Measurements from ENCODE around the gene ATAD5. TPM values are rescaled to one million over a fixed set of nuclear protein-coding genes. Genes with fewer than 3 reads are reported as not detected.
"Not testable (repeated sequence)": the region's sequence is repeated elsewhere in the genome, so short reads cannot be mapped to it uniquely, and the experiment has no call there.

Gene ATAD5
- total RNA-seq, 6 experiments from 2014 or later = 0.29 to 2.7 (median 0.67) TPM

GRCh38 chr17:30908717-30909420 lies 77.1 kb downstream of the ATAD5 start:
- Histone ChIP-seq H3K9me3 (no peaks in the 10 kb centered on the region), H3K27ac (no peak overlapping the region), H3K36me3 (no peaks in the 10 kb centered on the region), H3K4me1 (peaks cover 0 to 16% (median 6%) of the 10 kb centered on the region in 4 donors), H3K27me3 (no peaks in the 10 kb centered on the region), H3K4me3 (no peak overlapping the region)
- WGBS (ENCODE audit: insufficient coverage, low coverage, low lambda C conversion rate, missing lambda C conversion rate) = 64% methylated on average over 3 of the region's 3 CpGs
- TF ChIP-seq CTCF (IDR thresholded peaks at IDR 0.05) = no peak
- TF ChIP-seq POLR2A (IDR thresholded peaks at IDR 0.05) = no peak
- intact Hi-C loops (cut with DNase I) = no loop called here
- ATAC-seq (no peak), DNase-seq (no peak)

- H3K36me3 ChIP-seq; ATAC-seq; H3K27ac ChIP-seq; H3K4me3 ChIP-seq; H3K9me3 ChIP-seq; H3K27me3 ChIP-seq; DNase-seq; intact Hi-C loops (cut with DNase I): not testable (repeated sequence)
- WGBS (ENCODE audit: insufficient coverage, low coverage, low lambda C conversion rate, missing lambda C conversion rate) = 77% methylated on average over 3 of the region's 7 CpGs
- H3K4me1 ChIP-seq = peaks cover 0 to 13% (median 4%) of the 10 kb centered on the region in 4 donors
Observed at GRCh38 chr17:30910151-30910550, 78.4 kb downstream of the ATAD5 start.

- DNase-seq (no peak), ATAC-seq (no peak)
- Histone ChIP-seq H3K27me3 (no peaks in the 10 kb centered on the region), H3K27ac (no peak overlapping the region), H3K36me3 (no peaks in the 10 kb centered on the region), H3K9me3 (no peaks in the 10 kb centered on the region), H3K4me1 (no peaks in the 10 kb centered on the region), H3K4me3 (no peak overlapping the region)
- intact Hi-C loops (cut with DNase I) = no loop called here
- no peak for TF ChIP-seq CTCF (IDR thresholded peaks at IDR 0.05)
- TF ChIP-seq POLR2A (IDR thresholded peaks at IDR 0.05) = no peak
Observed at GRCh38 chr17:30913955-30914354, 82.2 kb downstream of the ATAD5 start.

- Histone ChIP-seq H3K27ac (no peak overlapping the region), H3K27me3 (no peaks in the 10 kb centered on the region), H3K4me1 (no peaks in the 10 kb centered on the region), H3K9me3 (no peaks in the 10 kb centered on the region), H3K4me3 (no peak overlapping the region), H3K36me3 (no peaks in the 10 kb centered on the region)
- DNase-seq (no peak), ATAC-seq (peak in 2 of 4 donors; percentile 22 to 32)
- WGBS (ENCODE audit: insufficient coverage, low coverage, low lambda C conversion rate, missing lambda C conversion rate) = 58% methylated on average over 5 of the region's 5 CpGs
- no peak for TF ChIP-seq POLR2A (IDR thresholded peaks at IDR 0.05)
- intact Hi-C loops (cut with DNase I) = no loop called here
Observed at GRCh38 chr17:30915833-30916611, 84.3 kb downstream of the ATAD5 start.

GRCh38 chr17:30917050-30917449 lies 85.3 kb downstream of the ATAD5 start:
- H3K27me3 ChIP-seq = no peaks in the 10 kb centered on the region
- TF ChIP-seq CTCF (IDR thresholded peaks at IDR 0.05) (no peak), POLR2A (IDR thresholded peaks at IDR 0.05) (no peak)

More at GRCh38 chr17:30917050-30917449, 85.3 kb downstream of the ATAD5 start:
- intact Hi-C loops (cut with DNase I) = no loop called here
- H3K4me1 ChIP-seq = peaks cover 0 to 9% (median 0%) of the 10 kb centered on the region in 4 donors
- no peak for ATAC-seq
- H3K9me3 ChIP-seq = no peaks in the 10 kb centered on the region
- H3K36me3 ChIP-seq = no peaks in the 10 kb centered on the region
- DNase-seq = no peak
- no peak overlapping the region for H3K4me3 ChIP-seq
- no peak overlapping the region for H3K27ac ChIP-seq
